Thyroid gland (tissue), 4 donors: ENCODE measurements around the gene TEX19. TPM values are rescaled to one million over a fixed set of nuclear protein-coding genes. Genes with fewer than 3 reads are reported as not detected.

Experiments used
- DNase-seq, 2 donors: peaks; one replicate each; pipeline ENCODE4 v3.0.0-alpha.2; 2019
- H3K27ac ChIP-seq, 3 donors: fragments of 200-600 bp; sonication (generic); 1 replicate in 2 of 3; 2 replicates in 1 of 3; pipeline ENCODE4 v1.5.1; 2016 to 2019; ENCODE audit warnings: mild to moderate bottlenecking in 1 of 3, moderate library complexity in 1 of 3
- H3K27me3 ChIP-seq: fragments of 200-600 bp; sonication (generic); one replicate; pipeline ENCODE4 v1.5.1; 2019
- H3K36me3 ChIP-seq, 2 donors: fragments of 200-600 bp; sonication (generic); one replicate each; pipeline ENCODE4 v1.5.1; 2016 to 2019
- H3K4me1 ChIP-seq, 2 donors: fragments of 200-600 bp; sonication (generic); one replicate each; pipeline ENCODE4 v1.5.1; 2017 to 2019
- H3K4me3 ChIP-seq, 3 donors: fragments of 200-600 bp; sonication (generic); replicated peaks in 1 of 3; 1 replicate in 2 of 3; 2 replicates in 1 of 3; pipeline ENCODE4 v1.5.1; 2016; ENCODE audit warnings: mild to moderate bottlenecking in 1 of 3
- H3K9me3 ChIP-seq: fragments of 200-600 bp; sonication (generic); one replicate; pipeline ENCODE4 v1.5.1; 2017
- CTCF ChIP-seq, 6 experiments: fragments of 200-600 bp in 3 of 6; fragments of 450-650 bp in 3 of 6; sonication (generic) in 3 of 6; IDR thresholded peaks; one replicate each; pipeline ENCODE4 v1.5.1; 2016 to 2019; ENCODE audit warnings: antibody characterized with exemption in 6 of 6, mild to moderate bottlenecking in 2 of 6, inconsistent platforms in 1 of 6, moderate library complexity in 1 of 6
- POLR2A ChIP-seq, 2 donors: fragments of 450-650 bp; IDR thresholded peaks; one replicate each; pipeline ENCODE4 v1.6.1; 2017; ENCODE audit warnings: antibody characterized with exemption in 2 of 2, mild to moderate bottlenecking in 2 of 2, moderate library complexity in 1 of 2
- WGBS, 2 donors: methylation state at CpG; one replicate each; pipeline ENCODE4 v1.1.5; 2017; 5-methylcytosine and 5-hydroxymethylcytosine counted together
- intact Hi-C: fragments of 100-400 bp; cut with DNase I; formaldehyde crosslinking; loops from one replicate; pipeline ENCODE4 v1.15.1; 2023
- total RNA-seq, 4 donors: library from RNA; depleted of rRNA; stranded (reverse); fragments of >200 nt; gene quantifications; one replicate each; pipeline ENCODE4 v1.2.3, GENCODE V29; 2016

Gene TEX19
- total RNA-seq, 4 donors from 2014 or later, result 0.54 TPM; not detected in 3

- WGBS, 2 donors, result 95 to 96% methylated on average over 62 to 67 of the region's 67 CpGs
- intact Hi-C loops, result no loop called here
- DNase-seq, result no peak
- H3K27ac ChIP-seq, result no peak overlapping the region
- peaks cover 0 to 7% of the 10 kb centered on the region in 2 donors for H3K36me3 ChIP-seq
- TF ChIP-seq POLR2A (IDR thresholded peaks at IDR 0.05), result no peak
- no peak for TF ChIP-seq CTCF (IDR thresholded peaks at IDR 0.05)
- no peaks in the 10 kb centered on the region for H3K4me1 ChIP-seq
- H3K4me3 ChIP-seq, result no peak overlapping the region
- no peaks in the 10 kb centered on the region for H3K27me3 ChIP-seq
- no peaks in the 10 kb centered on the region for H3K9me3 ChIP-seq
These were observed 44.9 kb downstream of the TEX19 start for GRCh38 chr17:82403662-82404660.

GRCh38 chr17:82405051-82405450 is 46.0 kb downstream of the TEX19 start:
- no peaks in the 10 kb centered on the region for H3K27me3 ChIP-seq
- no peak overlapping the region for H3K27ac ChIP-seq
- DNase-seq, result no peak
- intact Hi-C loops, result no loop called here
- H3K4me3 ChIP-seq, result no peak overlapping the region
- no peak for TF ChIP-seq POLR2A (IDR thresholded peaks at IDR 0.05)
- TF ChIP-seq CTCF (IDR thresholded peaks at IDR 0.05), result no peak
- no peaks in the 10 kb centered on the region for H3K4me1 ChIP-seq
- peaks cover 0 to 7% of the 10 kb centered on the region in 2 donors for H3K36me3 ChIP-seq
- 93 to 94% methylated on average over 10 to 14 of the region's 14 CpGs for WGBS, 2 donors
- H3K9me3 ChIP-seq, result no peaks in the 10 kb centered on the region

- TF ChIP-seq CTCF (IDR thresholded peaks at IDR 0.05), result no peak
- TF ChIP-seq POLR2A (IDR thresholded peaks at IDR 0.05), result no peak
- Histone ChIP-seq H3K36me3 (peaks cover 0 to 7% of the 10 kb centered on the region in 2 donors), H3K4me3 (no peak overlapping the region), H3K9me3 (no peaks in the 10 kb centered on the region), H3K4me1 (no peaks in the 10 kb centered on the region), H3K27me3 (no peaks in the 10 kb centered on the region), H3K27ac (no peak overlapping the region)
- intact Hi-C loops, result no loop called here
- WGBS, 2 donors, result 93 to 96% methylated on average over 13 to 14 of the region's 14 CpGs
- DNase-seq, result no peak
These were observed 47.2 kb downstream of the TEX19 start for GRCh38 chr17:82406131-82406671.

GRCh38 chr17:82407255-82407654 is 48.2 kb downstream of the TEX19 start:
- H3K4me3 ChIP-seq, result no peak overlapping the region
- WGBS, 2 donors, result 90 to 92% methylated on average over 13 of the region's 13 CpGs
- H3K9me3 ChIP-seq, result no peaks in the 10 kb centered on the region
- TF ChIP-seq POLR2A (IDR thresholded peaks at IDR 0.05), result no peak
- TF ChIP-seq CTCF (IDR thresholded peaks at IDR 0.05), result no peak
- peaks cover 0 to 7% of the 10 kb centered on the region in 2 donors for H3K36me3 ChIP-seq
- intact Hi-C loops, result no loop called here
- peaks cover 0 to 6% of the 10 kb centered on the region in 2 donors for H3K4me1 ChIP-seq
- no peaks in the 10 kb centered on the region for H3K27me3 ChIP-seq
- H3K27ac ChIP-seq, result no peak overlapping the region
- no peak for DNase-seq
